Type B pancreatic cell (in vitro differentiated cells): ENCODE results near the gene CCDC71L. TPM values are rescaled to one million over a fixed set of nuclear protein-coding genes. Genes with fewer than 3 reads are reported as not detected.

ENCODE experiments used
- DNase-seq: peaks from one replicate; pipeline ENCODE4 v3.0.0; 2021; ENCODE audit warnings: mixed read lengths; ENCODE audit not compliant: unreplicated experiment; ENCODE audit errors: extremely low spot score
- H3K27ac Mint-ChIP-seq: 2 replicates; pipeline ENCODE4 v1.8.0; 2021; ENCODE audit warnings: mild to moderate bottlenecking, mixed read lengths
- H3K27me3 Mint-ChIP-seq: 2 replicates; pipeline ENCODE4 v1.8.0; 2021; ENCODE audit warnings: mixed read lengths
- H3K36me3 Mint-ChIP-seq: 2 replicates; pipeline ENCODE4 v1.8.0; 2021; ENCODE audit warnings: mixed read lengths
- H3K4me1 Mint-ChIP-seq: one replicate; pipeline ENCODE4 v1.8.0; 2021; ENCODE audit warnings: mixed read lengths; ENCODE audit not compliant: unreplicated experiment
- H3K4me3 Mint-ChIP-seq: 2 replicates; pipeline ENCODE4 v1.8.0; 2021; ENCODE audit warnings: mild to moderate bottlenecking, mixed read lengths
- H3K9me3 Mint-ChIP-seq: 2 replicates; pipeline ENCODE4 v1.8.0; 2021; ENCODE audit warnings: mixed read lengths
- CTCF ChIP-seq: fragments of 200-600 bp; sonication (generic); conservative IDR thresholded peaks from 2 replicates; pipeline ENCODE4 v1.5.0; 2021; ENCODE audit warnings: antibody characterized with exemption, mild to moderate bottlenecking
- total RNA-seq: library from RNA; stranded (reverse); gene quantifications from 2 replicates; pipeline ENCODE4 v1.2.1, GENCODE V29; 2021; ENCODE audit warnings: low replicate concordance

The CCDC71L gene
- total RNA-seq, 1 donor from 2014 or later = 17.9 TPM

- no peak overlapping the region for H3K27ac Mint-ChIP-seq
- H3K4me3 Mint-ChIP-seq = no peak overlapping the region
- H3K9me3 Mint-ChIP-seq = no peaks in the 10 kb centered on the region
- H3K36me3 Mint-ChIP-seq = peaks cover 3% of the 10 kb centered on the region
- H3K4me1 Mint-ChIP-seq = peaks cover 5% of the 10 kb centered on the region
- no peak for DNase-seq
- peaks cover 3% of the 10 kb centered on the region for H3K27me3 Mint-ChIP-seq
- no peak for TF ChIP-seq CTCF
These were observed 7.5 kb downstream of the CCDC71L start for GRCh38 chr7:106653488-106653887.

GRCh38 chr7:106652909-106653308, 8.0 kb downstream of the CCDC71L start:
- DNase-seq = no peak
- Mint-ChIP-seq H3K4me3 (no peak overlapping the region), H3K27ac (no peak overlapping the region), H3K27me3 (peaks cover 3% of the 10 kb centered on the region), H3K9me3 (no peaks in the 10 kb centered on the region), H3K36me3 (peaks cover 3% of the 10 kb centered on the region), H3K4me1 (peaks cover 5% of the 10 kb centered on the region)
- TF ChIP-seq CTCF = no peak

GRCh38 chr7:106652092-106652491, 8.9 kb downstream of the CCDC71L start:
- Mint-ChIP-seq H3K4me1 (peaks cover 5% of the 10 kb centered on the region), H3K9me3 (no peaks in the 10 kb centered on the region), H3K36me3 (peaks cover 3% of the 10 kb centered on the region), H3K27me3 (peaks cover 3% of the 10 kb centered on the region), H3K4me3 (no peak overlapping the region), H3K27ac (no peak overlapping the region)
- TF ChIP-seq CTCF = no peak
- no peak for DNase-seq

GRCh38 chr7:106646256-106646655, 14.7 kb downstream of the CCDC71L start:
- H3K4me1 Mint-ChIP-seq = no peaks in the 10 kb centered on the region
- H3K9me3 Mint-ChIP-seq = peaks cover 4% of the 10 kb centered on the region
- no peak overlapping the region for H3K4me3 Mint-ChIP-seq
- DNase-seq = no peak
- H3K27me3 Mint-ChIP-seq = peaks cover 3% of the 10 kb centered on the region
- TF ChIP-seq CTCF = no peak
- no peak overlapping the region for H3K27ac Mint-ChIP-seq
- H3K36me3 Mint-ChIP-seq = no peaks in the 10 kb centered on the region

- no peak for DNase-seq
- Mint-ChIP-seq H3K27me3 (no peaks in the 10 kb centered on the region), H3K4me3 (no peak overlapping the region), H3K27ac (no peak overlapping the region), H3K9me3 (peaks cover 9% of the 10 kb centered on the region), H3K4me1 (no peaks in the 10 kb centered on the region), H3K36me3 (no peaks in the 10 kb centered on the region)
- no peak for TF ChIP-seq CTCF
These were observed 16.0 kb downstream of the CCDC71L start for GRCh38 chr7:106644999-106645398.
